WTC11 (cell line): ENCODE results near the gene PPP1R12B. TPM values are rescaled to one million over a fixed set of nuclear protein-coding genes. Genes with fewer than 3 reads are reported as not detected.
"Not testable (repeated sequence)": the region's sequence is repeated elsewhere in the genome, so short reads cannot be mapped to it uniquely, and the experiment has no call there.

Source experiments
- ATAC-seq: fragments of 200-7000 bp; cut with Tn5 transposase; 2 replicates; pipeline ENCODE4 v1.10.0; 2021; ENCODE audit warnings: mild to moderate bottlenecking, moderate library complexity
- CTCF ChIA-PET: fragments of 300-600 bp; sonication (Branson Sonifier 250); formaldehyde crosslinking; loops from one replicate; lab custom pipeline; 2021; ENCODE audit warnings: antibody characterized with exemption; lab: Charles Lee
- POLR2A ChIA-PET: fragments of 350-600 bp; sonication (Branson Sonifier 250); formaldehyde crosslinking; loops from one replicate; lab custom pipeline; 2021; ENCODE audit warnings: antibody characterized with exemption; lab: Charles Lee
- DNase-seq: peaks from one replicate; pipeline ENCODE4 v3.0.0; 2021; ENCODE audit warnings: low spot score
- H3K27ac Mint-ChIP-seq: 2 replicates; pipeline ENCODE4 v1.8.0; 2021; ENCODE audit warnings: mixed read lengths
- H3K27me3 Mint-ChIP-seq: 2 replicates; pipeline ENCODE4 v1.8.0; 2021; ENCODE audit warnings: low read depth, mild to moderate bottlenecking, moderate library complexity, mixed read lengths
- H3K36me3 Mint-ChIP-seq: 2 replicates; pipeline ENCODE4 v1.8.0; 2021; ENCODE audit warnings: mixed read lengths
- H3K4me1 Mint-ChIP-seq: 2 replicates; pipeline ENCODE4 v1.8.0; 2022; ENCODE audit warnings: mixed read lengths
- H3K4me3 Mint-ChIP-seq: 2 replicates; pipeline ENCODE4 v1.8.0; 2021; ENCODE audit warnings: mild to moderate bottlenecking, moderate library complexity, mixed read lengths
- H3K9me3 Mint-ChIP-seq: 2 replicates; pipeline ENCODE4 v1.8.0; 2021; ENCODE audit warnings: mixed read lengths
- MYBL2 ChIP-seq: sonication (generic); formaldehyde crosslinking; IDR thresholded peaks from 2 replicates; pipeline ENCODE4 v1.8.1; 2023; ENCODE audit warnings: mild to moderate bottlenecking, moderate library complexity, missing genetic modification reagents
- SMAD4 ChIP-seq: sonication (generic); formaldehyde crosslinking; IDR thresholded peaks from 2 replicates; pipeline ENCODE4 v1.8.0; 2022; ENCODE audit warnings: mild to moderate bottlenecking, missing genetic modification reagents
- TEAD1 ChIP-seq: sonication (generic); formaldehyde crosslinking; IDR thresholded peaks from 2 replicates; pipeline ENCODE4 v1.8.0; 2022; ENCODE audit warnings: mild to moderate bottlenecking, missing genetic modification reagents
- ZNF138 ChIP-seq: sonication (generic); formaldehyde crosslinking; conservative IDR thresholded peaks from 2 replicates; pipeline ENCODE4 v1.8.1; 2022; ENCODE audit warnings: mild to moderate bottlenecking, moderate library complexity, missing genetic modification reagents
- ZNF263 ChIP-seq: sonication (generic); formaldehyde crosslinking; IDR thresholded peaks from 2 replicates; pipeline ENCODE4 v1.8.1; 2022; ENCODE audit warnings: low read depth, mild to moderate bottlenecking, moderate library complexity, missing genetic modification reagents
- ZNF317 ChIP-seq: sonication (generic); formaldehyde crosslinking; IDR thresholded peaks from 2 replicates; pipeline ENCODE4 v1.8.1; 2023; ENCODE audit warnings: low read depth, mild to moderate bottlenecking, moderate library complexity, missing genetic modification reagents, borderline replicate concordance
- total RNA-seq: library from RNA; stranded (reverse); gene quantifications from 3 replicates; pipeline ENCODE4 v1.2.3, GENCODE V29; 2021
- TF ChIP-seq, protein P1 (sequence below): sonication (generic); formaldehyde crosslinking; IDR thresholded peaks from 2 replicates; pipeline ENCODE4 v1.8.0; 2022; ENCODE audit warnings: missing genetic modification reagents
- TF ChIP-seq, protein P2 (sequence below): sonication (generic); formaldehyde crosslinking; IDR thresholded peaks from 2 replicates; pipeline ENCODE4 v1.8.1; 2023; ENCODE audit warnings: mild to moderate bottlenecking, missing genetic modification reagents, moderate library complexity
- TF ChIP-seq, protein P3 (sequence below): sonication (generic); formaldehyde crosslinking; IDR thresholded peaks from 2 replicates; pipeline ENCODE4 v1.8.0; 2022; ENCODE audit warnings: mild to moderate bottlenecking, missing genetic modification reagents
- TF ChIP-seq, protein P4 (sequence below): sonication (generic); formaldehyde crosslinking; IDR thresholded peaks from 2 replicates; pipeline ENCODE4 v1.8.1; 2022; ENCODE audit warnings: low read depth, mild to moderate bottlenecking, moderate library complexity, missing genetic modification reagents, borderline replicate concordance
- TF ChIP-seq, protein P5 (sequence below): sonication (generic); formaldehyde crosslinking; IDR thresholded peaks from 2 replicates; pipeline ENCODE4 v1.8.1; 2022; ENCODE audit warnings: low read depth, missing genetic modification reagents, borderline replicate concordance
- TF ChIP-seq, protein P6 (sequence below): fragments of 200-600 bp; IDR thresholded peaks from 2 replicates; pipeline ENCODE4 v1.8.0; 2022; ENCODE audit warnings: antibody characterized with exemption
- TF ChIP-seq, protein P7 (sequence below): sonication (generic); formaldehyde crosslinking; IDR thresholded peaks from 2 replicates; pipeline ENCODE4 v1.8.0; 2023; ENCODE audit warnings: missing genetic modification reagents

The PPP1R12B gene
- total RNA-seq, 1 experiment from 2014 or later: 19.2 TPM

DNA sequence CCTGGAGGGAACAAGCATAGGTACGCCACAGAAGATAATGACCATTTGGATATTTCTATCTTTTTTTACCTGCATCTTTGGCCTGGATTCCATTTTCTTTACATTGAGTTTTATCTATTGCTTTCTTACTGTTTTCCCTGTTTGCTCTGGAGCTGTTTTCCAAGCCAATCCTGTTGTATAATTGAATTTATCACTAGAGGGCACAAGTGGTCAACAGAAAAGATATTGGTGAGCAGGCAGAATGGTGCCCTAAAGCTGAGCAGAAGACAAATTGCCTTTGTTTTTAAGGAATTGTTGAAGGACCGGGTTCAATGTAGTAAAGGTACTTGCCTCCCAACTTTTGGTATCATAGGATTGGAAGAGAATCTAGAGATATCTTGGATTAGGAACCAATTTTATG lies 152.8 kb downstream of the PPP1R12B start (continued):
- TF ChIP-seq, protein P1, sequence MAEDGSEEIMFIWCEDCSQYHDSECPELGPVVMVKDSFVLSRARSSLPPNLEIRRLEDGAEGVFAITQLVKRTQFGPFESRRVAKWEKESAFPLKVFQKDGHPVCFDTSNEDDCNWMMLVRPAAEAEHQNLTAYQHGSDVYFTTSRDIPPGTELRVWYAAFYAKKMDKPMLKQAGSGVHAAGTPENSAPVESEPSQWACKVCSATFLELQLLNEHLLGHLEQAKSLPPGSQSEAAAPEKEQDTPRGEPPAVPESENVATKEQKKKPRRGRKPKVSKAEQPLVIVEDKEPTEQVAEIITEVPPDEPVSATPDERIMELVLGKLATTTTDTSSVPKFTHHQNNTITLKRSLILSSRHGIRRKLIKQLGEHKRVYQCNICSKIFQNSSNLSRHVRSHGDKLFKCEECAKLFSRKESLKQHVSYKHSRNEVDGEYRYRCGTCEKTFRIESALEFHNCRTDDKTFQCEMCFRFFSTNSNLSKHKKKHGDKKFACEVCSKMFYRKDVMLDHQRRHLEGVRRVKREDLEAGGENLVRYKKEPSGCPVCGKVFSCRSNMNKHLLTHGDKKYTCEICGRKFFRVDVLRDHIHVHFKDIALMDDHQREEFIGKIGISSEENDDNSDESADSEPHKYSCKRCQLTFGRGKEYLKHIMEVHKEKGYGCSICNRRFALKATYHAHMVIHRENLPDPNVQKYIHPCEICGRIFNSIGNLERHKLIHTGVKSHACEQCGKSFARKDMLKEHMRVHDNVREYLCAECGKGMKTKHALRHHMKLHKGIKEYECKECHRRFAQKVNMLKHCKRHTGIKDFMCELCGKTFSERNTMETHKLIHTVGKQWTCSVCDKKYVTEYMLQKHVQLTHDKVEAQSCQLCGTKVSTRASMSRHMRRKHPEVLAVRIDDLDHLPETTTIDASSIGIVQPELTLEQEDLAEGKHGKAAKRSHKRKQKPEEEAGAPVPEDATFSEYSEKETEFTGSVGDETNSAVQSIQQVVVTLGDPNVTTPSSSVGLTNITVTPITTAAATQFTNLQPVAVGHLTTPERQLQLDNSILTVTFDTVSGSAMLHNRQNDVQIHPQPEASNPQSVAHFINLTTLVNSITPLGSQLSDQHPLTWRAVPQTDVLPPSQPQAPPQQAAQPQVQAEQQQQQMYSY (CRISPR knock-in tag): no peak
- TF ChIP-seq TEAD1 (CRISPR knock-in tag): no peak
- TF ChIP-seq, all 79 proteins: peak for 0

DNA sequence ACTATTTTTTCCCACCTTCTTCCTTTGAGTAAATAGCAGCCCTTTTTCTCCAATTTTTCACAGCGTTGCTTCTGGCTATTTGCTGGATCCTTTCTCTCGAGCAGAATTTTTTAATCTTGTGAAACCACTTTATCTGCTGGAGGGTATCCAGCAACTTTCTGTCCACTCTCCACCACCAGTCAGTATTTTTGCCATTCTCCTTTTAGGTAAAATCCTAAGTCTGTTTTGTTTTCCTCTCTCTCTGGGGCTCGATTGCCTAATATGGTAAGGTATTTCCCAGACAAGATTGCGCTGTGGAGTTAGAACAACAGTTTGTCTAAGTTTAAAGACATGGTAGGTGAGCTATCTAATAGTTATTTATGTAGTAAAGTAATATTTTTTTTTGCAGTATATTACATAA lies 156.9 kb downstream of the PPP1R12B start:
- TF ChIP-seq, protein P2, sequence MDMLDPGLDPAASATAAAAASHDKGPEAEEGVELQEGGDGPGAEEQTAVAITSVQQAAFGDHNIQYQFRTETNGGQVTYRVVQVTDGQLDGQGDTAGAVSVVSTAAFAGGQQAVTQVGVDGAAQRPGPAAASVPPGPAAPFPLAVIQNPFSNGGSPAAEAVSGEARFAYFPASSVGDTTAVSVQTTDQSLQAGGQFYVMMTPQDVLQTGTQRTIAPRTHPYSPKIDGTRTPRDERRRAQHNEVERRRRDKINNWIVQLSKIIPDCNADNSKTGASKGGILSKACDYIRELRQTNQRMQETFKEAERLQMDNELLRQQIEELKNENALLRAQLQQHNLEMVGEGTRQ (CRISPR knock-in tag): no peak
- TF ChIP-seq, protein P3, sequence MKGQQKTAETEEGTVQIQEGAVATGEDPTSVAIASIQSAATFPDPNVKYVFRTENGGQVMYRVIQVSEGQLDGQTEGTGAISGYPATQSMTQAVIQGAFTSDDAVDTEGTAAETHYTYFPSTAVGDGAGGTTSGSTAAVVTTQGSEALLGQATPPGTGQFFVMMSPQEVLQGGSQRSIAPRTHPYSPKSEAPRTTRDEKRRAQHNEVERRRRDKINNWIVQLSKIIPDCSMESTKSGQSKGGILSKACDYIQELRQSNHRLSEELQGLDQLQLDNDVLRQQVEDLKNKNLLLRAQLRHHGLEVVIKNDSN (CRISPR knock-in tag): no peak
- TF ChIP-seq, protein P4, sequence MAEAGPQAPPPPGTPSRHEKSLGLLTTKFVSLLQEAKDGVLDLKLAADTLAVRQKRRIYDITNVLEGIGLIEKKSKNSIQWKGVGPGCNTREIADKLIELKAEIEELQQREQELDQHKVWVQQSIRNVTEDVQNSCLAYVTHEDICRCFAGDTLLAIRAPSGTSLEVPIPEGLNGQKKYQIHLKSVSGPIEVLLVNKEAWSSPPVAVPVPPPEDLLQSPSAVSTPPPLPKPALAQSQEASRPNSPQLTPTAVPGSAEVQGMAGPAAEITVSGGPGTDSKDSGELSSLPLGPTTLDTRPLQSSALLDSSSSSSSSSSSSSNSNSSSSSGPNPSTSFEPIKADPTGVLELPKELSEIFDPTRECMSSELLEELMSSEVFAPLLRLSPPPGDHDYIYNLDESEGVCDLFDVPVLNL (CRISPR knock-in tag): no peak
- TF ChIP-seq ZNF138 (CRISPR knock-in tag) (no peak), ZNF263 (CRISPR knock-in tag) (no peak), MYBL2 (CRISPR knock-in tag) (no peak), SMAD4 (CRISPR knock-in tag) (no peak), ZNF317 (CRISPR knock-in tag) (no peak)
- TF ChIP-seq, protein P5, sequence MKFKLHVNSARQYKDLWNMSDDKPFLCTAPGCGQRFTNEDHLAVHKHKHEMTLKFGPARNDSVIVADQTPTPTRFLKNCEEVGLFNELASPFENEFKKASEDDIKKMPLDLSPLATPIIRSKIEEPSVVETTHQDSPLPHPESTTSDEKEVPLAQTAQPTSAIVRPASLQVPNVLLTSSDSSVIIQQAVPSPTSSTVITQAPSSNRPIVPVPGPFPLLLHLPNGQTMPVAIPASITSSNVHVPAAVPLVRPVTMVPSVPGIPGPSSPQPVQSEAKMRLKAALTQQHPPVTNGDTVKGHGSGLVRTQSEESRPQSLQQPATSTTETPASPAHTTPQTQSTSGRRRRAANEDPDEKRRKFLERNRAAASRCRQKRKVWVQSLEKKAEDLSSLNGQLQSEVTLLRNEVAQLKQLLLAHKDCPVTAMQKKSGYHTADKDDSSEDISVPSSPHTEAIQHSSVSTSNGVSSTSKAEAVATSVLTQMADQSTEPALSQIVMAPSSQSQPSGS (CRISPR knock-in tag): no peak
- TF ChIP-seq, protein P6, sequence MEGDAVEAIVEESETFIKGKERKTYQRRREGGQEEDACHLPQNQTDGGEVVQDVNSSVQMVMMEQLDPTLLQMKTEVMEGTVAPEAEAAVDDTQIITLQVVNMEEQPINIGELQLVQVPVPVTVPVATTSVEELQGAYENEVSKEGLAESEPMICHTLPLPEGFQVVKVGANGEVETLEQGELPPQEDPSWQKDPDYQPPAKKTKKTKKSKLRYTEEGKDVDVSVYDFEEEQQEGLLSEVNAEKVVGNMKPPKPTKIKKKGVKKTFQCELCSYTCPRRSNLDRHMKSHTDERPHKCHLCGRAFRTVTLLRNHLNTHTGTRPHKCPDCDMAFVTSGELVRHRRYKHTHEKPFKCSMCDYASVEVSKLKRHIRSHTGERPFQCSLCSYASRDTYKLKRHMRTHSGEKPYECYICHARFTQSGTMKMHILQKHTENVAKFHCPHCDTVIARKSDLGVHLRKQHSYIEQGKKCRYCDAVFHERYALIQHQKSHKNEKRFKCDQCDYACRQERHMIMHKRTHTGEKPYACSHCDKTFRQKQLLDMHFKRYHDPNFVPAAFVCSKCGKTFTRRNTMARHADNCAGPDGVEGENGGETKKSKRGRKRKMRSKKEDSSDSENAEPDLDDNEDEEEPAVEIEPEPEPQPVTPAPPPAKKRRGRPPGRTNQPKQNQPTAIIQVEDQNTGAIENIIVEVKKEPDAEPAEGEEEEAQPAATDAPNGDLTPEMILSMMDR: no peak
- TF ChIP-seq, protein P7, sequence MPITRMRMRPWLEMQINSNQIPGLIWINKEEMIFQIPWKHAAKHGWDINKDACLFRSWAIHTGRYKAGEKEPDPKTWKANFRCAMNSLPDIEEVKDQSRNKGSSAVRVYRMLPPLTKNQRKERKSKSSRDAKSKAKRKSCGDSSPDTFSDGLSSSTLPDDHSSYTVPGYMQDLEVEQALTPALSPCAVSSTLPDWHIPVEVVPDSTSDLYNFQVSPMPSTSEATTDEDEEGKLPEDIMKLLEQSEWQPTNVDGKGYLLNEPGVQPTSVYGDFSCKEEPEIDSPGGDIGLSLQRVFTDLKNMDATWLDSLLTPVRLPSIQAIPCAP (CRISPR knock-in tag): no peak
- DNase-seq (no peak), ATAC-seq (peak; percentile 81)
- ChIA-PET CTCF (interaction anchor here (1.2 to 1.4 kb wide), 4 partner anchors 57 to 215 kb away, joined by 3 to 9 read pairs (median 7); no protein-coding TSS in a partner anchor), POLR2A (no interaction called here)
- Mint-ChIP-seq H3K9me3 (no peaks in the 10 kb centered on the region), H3K27ac (peak overlapping the region; percentile 97), H3K36me3 (no peaks in the 10 kb centered on the region), H3K27me3 (no peaks in the 10 kb centered on the region), H3K4me3 (no peak overlapping the region), H3K4me1 (peaks cover 7% of the 10 kb centered on the region)

DNA sequence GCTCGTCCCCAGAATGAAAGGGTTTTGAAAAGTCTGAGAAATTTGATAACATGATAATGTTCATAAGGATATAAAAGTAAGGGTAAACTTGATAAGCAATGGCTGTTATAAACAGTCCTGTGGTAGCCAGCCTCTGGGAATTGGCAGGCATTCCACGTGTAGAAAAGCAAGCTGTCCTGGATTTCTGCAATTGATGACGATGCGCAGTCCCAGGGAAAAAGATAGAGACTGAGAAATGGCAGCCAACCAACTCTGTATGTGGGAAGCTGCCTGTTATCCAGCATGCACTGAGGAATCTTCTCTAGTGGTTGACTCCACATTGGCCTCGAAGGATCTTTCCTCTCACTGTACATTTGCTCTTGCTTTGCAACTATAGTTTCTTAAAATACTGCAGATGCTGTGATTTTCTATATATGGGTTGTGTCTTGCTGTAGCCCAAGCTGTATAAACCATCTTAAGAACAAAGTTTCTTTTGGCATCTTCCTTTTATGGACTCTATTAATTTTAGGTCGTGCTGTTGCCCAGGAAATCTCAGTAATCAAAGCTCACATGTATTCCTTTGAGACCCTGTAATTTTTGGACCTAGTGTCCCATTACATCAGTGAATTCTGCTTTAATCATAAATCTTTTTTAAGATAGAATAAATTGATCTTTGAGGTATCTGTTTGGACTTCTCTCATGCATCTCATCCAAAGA lies 157.5 kb downstream of the PPP1R12B start:
- CTCF ChIA-PET: interaction anchor here (0.8 to 1.4 kb wide), 5 partner anchors 56 to 214 kb away, joined by 3 to 9 read pairs (median 6); no protein-coding TSS in a partner anchor
- not testable (repeated sequence) for H3K36me3 Mint-ChIP-seq

DNA sequence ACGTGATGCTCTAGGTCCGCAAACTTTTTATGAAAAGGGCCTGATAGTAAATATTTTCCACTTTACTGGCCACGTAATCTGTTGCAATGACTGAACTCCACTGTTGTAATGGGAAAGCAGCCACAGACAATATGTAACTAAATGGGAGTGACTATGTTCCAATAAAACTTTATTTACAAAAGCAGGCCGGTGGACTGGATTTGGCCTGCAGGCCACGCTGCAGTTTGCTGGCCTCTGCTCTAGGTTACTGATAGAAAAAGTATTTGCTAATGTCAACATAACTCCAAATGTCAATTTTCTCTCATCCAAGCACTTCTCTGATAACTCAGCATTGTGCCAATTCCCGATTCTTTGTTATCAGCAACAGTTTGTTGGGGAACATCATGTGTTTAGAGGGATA lies 160.4 kb downstream of the PPP1R12B start:
- peak overlapping the region; percentile 55; the same call in 1 of the 2 replicates for H3K27ac Mint-ChIP-seq
- POLR2A ChIA-PET, ATAC-seq, H3K9me3 Mint-ChIP-seq, H3K4me1 Mint-ChIP-seq, DNase-seq, CTCF ChIA-PET, H3K4me3 Mint-ChIP-seq, H3K27me3 Mint-ChIP-seq, H3K36me3 Mint-ChIP-seq: not testable (repeated sequence)

More for the DNA sequence above, 157.5 kb downstream of the PPP1R12B start:
- peak overlapping the region; percentile 37; the same call in 1 of the 2 replicates for H3K27ac Mint-ChIP-seq
- H3K27me3 Mint-ChIP-seq, H3K9me3 Mint-ChIP-seq, DNase-seq, H3K4me1 Mint-ChIP-seq, H3K4me3 Mint-ChIP-seq, POLR2A ChIA-PET: not testable (repeated sequence)
- ATAC-seq: peak; percentile 36; the same call in 1 of the 2 replicates

DNA sequence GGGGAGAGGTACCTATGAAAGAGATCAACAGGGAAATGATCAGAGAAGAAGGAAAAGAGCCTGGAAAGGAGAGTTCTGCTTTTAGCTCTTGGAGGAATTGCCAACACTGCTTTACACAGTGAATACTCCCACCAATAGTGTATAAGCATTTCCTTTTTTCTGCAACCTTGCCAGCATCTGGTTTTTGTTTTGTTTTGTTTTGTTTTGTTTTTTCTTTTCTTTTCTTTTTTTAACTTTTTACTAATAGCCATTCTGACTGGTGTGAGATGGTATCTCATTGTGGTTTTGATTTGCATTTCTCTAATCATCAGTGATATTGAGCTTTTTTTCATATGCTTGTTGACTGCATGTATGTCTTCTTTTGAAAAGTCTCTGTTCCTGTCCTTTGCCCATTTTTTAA lies 165.4 kb downstream of the PPP1R12B start:
- H3K36me3 Mint-ChIP-seq, H3K4me3 Mint-ChIP-seq, CTCF ChIA-PET, POLR2A ChIA-PET, DNase-seq, H3K27me3 Mint-ChIP-seq, H3K9me3 Mint-ChIP-seq, ATAC-seq, H3K4me1 Mint-ChIP-seq: not testable (repeated sequence)
- 0 out of 2 replicates have a peak overlapping the region, but pooled peaks have one; percentile 42 for H3K27ac Mint-ChIP-seq
